GM12873 (cell line): Measurements from ENCODE around the gene CD47.

Experiments used
- CTCF ChIP-seq: IDR thresholded peaks from 2 replicates; pipeline ENCODE4 v1.5.1; 2012; ENCODE audit warnings: low read depth, mild to moderate bottlenecking, moderate library complexity, low read length, control low read depth; ENCODE audit not compliant: insufficient read depth; ENCODE audit errors: missing control alignments

The CD47 gene

GRCh38 chr3:108088697-108089096 lies 2.1 kb downstream of the CD47 start:
- TF ChIP-seq CTCF = no peak

GRCh38 chr3:108088146-108088545 lies 2.7 kb downstream of the CD47 start:
- TF ChIP-seq CTCF = no peak

GRCh38 chr3:108086653-108087052 lies 4.2 kb downstream of the CD47 start:
- TF ChIP-seq CTCF = no peak

- no peak for TF ChIP-seq CTCF
Observed at GRCh38 chr3:108085810-108086350, 5.0 kb downstream of the CD47 start.

- TF ChIP-seq CTCF = no peak
Observed at GRCh38 chr3:108085370-108085769, 5.5 kb downstream of the CD47 start.

GRCh38 chr3:108079877-108080276 lies 11.0 kb downstream of the CD47 start:
- no peak for TF ChIP-seq CTCF

GRCh38 chr3:108079043-108079442 lies 11.8 kb downstream of the CD47 start:
- TF ChIP-seq CTCF = no peak

- TF ChIP-seq CTCF = no peak
Observed at GRCh38 chr3:108076564-108076963, 14.3 kb downstream of the CD47 start.
